ENCODE measurements around the gene PRICKLE3.
"Not testable (repeated sequence)": the region's sequence is repeated elsewhere in the genome, so short reads cannot be mapped to it uniquely, and the experiment has no call there.

The PRICKLE3 gene

GRCh38 chrX:49155900-49156837 is 30.0 kb downstream of the PRICKLE3 start:
- no peak for DNase-seq

GRCh38 chrX:49155243-49155899 is 30.8 kb downstream of the PRICKLE3 start:
- no peak for DNase-seq

GRCh38 chrX:49153467-49153866 is 32.7 kb downstream of the PRICKLE3 start:
- no peak for DNase-seq

- DNase-seq = not testable (repeated sequence)
These were observed 36.9 kb downstream of the PRICKLE3 start for GRCh38 chrX:49149291-49149690.

- DNase-seq = not testable (repeated sequence)
These were observed 37.6 kb downstream of the PRICKLE3 start for GRCh38 chrX:49148390-49149100.

GRCh38 chrX:49147936-49148335 is 38.2 kb downstream of the PRICKLE3 start:
- DNase-seq = no peak

- no peak for DNase-seq
These were observed 38.9 kb downstream of the PRICKLE3 start for GRCh38 chrX:49147282-49147681.

- DNase-seq = not testable (repeated sequence)
These were observed 43.0 kb downstream of the PRICKLE3 start for GRCh38 chrX:49143154-49143553.

GRCh38 chrX:49142264-49142663 is 43.9 kb downstream of the PRICKLE3 start:
- DNase-seq = not testable (repeated sequence)

- DNase-seq = no peak
These were observed 46.5 kb downstream of the PRICKLE3 start for GRCh38 chrX:49139713-49140112.

GRCh38 chrX:49137492-49137891 is 48.7 kb downstream of the PRICKLE3 start:
- no peak for DNase-seq

GRCh38 chrX:49133759-49134158 is 52.4 kb downstream of the PRICKLE3 start:
- DNase-seq = no peak

GRCh38 chrX:49132275-49132674 is 53.9 kb downstream of the PRICKLE3 start:
- not testable (repeated sequence) for DNase-seq

GRCh38 chrX:49129427-49129826 is 56.7 kb downstream of the PRICKLE3 start:
- DNase-seq = no peak

GRCh38 chrX:49127742-49128258 is 58.4 kb downstream of the PRICKLE3 start:
- not testable (repeated sequence) for DNase-seq
